ENCODE measurements around the gene PAPLN. TPM values are rescaled to one million over a fixed set of nuclear protein-coding genes. Genes with fewer than 3 reads are reported as not detected.

The PAPLN gene
- total and polyA plus RNA-seq, 11 donors, result 0.30 to 10.3 (median 1.4) TPM

- intact Hi-C loops (cut with DNase I), result loop anchor here in 3 of 10 donors (10.0 kb wide), 1 partner anchor 112 kb away; no protein-coding TSS in a partner anchor
- Histone ChIP-seq H3K9me3 (no peaks in the 10 kb centered on the region), H3K4me1 (peaks cover 0 to 8% (median 0%) of the 10 kb centered on the region in 12 donors), H3K27ac (no peak overlapping the region), H3K4me3 (no peak overlapping the region), H3K36me3 (peaks cover 0 to 90% (median 72%) of the 10 kb centered on the region in 9 donors), H3K27me3 (no peaks in the 10 kb centered on the region)
- TF ChIP-seq POLR2A (IDR thresholded peaks at IDR 0.05), result no peak
- no peak for TF ChIP-seq CTCF (IDR thresholded peaks at IDR 0.05)
- DNase-seq, result no peak
- no peak for ATAC-seq
- 92 to 97% (median 96%) methylated on average over 2 of the region's 2 CpGs for WGBS, 4 donors
These were observed 49.3 kb downstream of the PAPLN start for GRCh38 chr14:73286598-73286997.

- Histone ChIP-seq H3K9me3 (no peaks in the 10 kb centered on the region), H3K36me3 (peaks cover 0 to 90% (median 72%) of the 10 kb centered on the region in 9 donors), H3K27ac (no peak overlapping the region), H3K27me3 (no peaks in the 10 kb centered on the region), H3K4me3 (no peak overlapping the region), H3K4me1 (peaks cover 0 to 8% (median 0%) of the 10 kb centered on the region in 12 donors)
- DNase-seq (no peak), ATAC-seq (no peak)
- 87 to 91% (median 88%) methylated on average over 5 of the region's 5 CpGs for WGBS, 4 donors
- intact Hi-C loops (cut with DNase I), result loop anchor here in 3 of 10 donors (10.0 kb wide), 1 partner anchor 112 kb away; no protein-coding TSS in a partner anchor
- TF ChIP-seq POLR2A (IDR thresholded peaks at IDR 0.05), result no peak
- TF ChIP-seq CTCF (IDR thresholded peaks at IDR 0.05), result no peak
These were observed 49.8 kb downstream of the PAPLN start for GRCh38 chr14:73287071-73287470.

GRCh38 chr14:73289308-73289707 lies 52.0 kb downstream of the PAPLN start:
- intact Hi-C loops (cut with DNase I), result loop anchor here in 3 of 10 donors (10.0 kb wide), 1 partner anchor 115 kb away; no protein-coding TSS in a partner anchor
- no peak for TF ChIP-seq CTCF (IDR thresholded peaks at IDR 0.05)
- no peak for TF ChIP-seq POLR2A (IDR thresholded peaks at IDR 0.05)
- Histone ChIP-seq H3K4me1 (peaks cover 0 to 8% (median 0%) of the 10 kb centered on the region in 12 donors), H3K27me3 (no peaks in the 10 kb centered on the region), H3K9me3 (no peaks in the 10 kb centered on the region), H3K4me3 (no peak overlapping the region), H3K27ac (no peak overlapping the region), H3K36me3 (peaks cover 0 to 87% (median 67%) of the 10 kb centered on the region in 9 donors)
- DNase-seq, result no peak
- no peak for ATAC-seq
- WGBS, 4 donors, result 58 to 75% (median 67%) methylated on average over 3 of the region's 3 CpGs

- Histone ChIP-seq H3K36me3 (peaks cover 0 to 86% (median 63%) of the 10 kb centered on the region in 9 donors), H3K27me3 (no peaks in the 10 kb centered on the region), H3K4me3 (no peak overlapping the region), H3K9me3 (no peaks in the 10 kb centered on the region), H3K4me1 (peaks cover 0 to 8% (median 0%) of the 10 kb centered on the region in 12 donors), H3K27ac (no peak overlapping the region)
- ATAC-seq, result no peak
- no peak for TF ChIP-seq POLR2A (IDR thresholded peaks at IDR 0.05)
- no peak for TF ChIP-seq CTCF (IDR thresholded peaks at IDR 0.05)
- 68 to 78% (median 73%) methylated on average over 3 of the region's 3 CpGs for WGBS, 4 donors
- no peak for DNase-seq
- intact Hi-C loops (cut with DNase I), result loop anchor here in 4 of 10 donors (10.0 kb wide), 2 partner anchors 55 to 115 kb away; no protein-coding TSS in a partner anchor
These were observed 52.4 kb downstream of the PAPLN start for GRCh38 chr14:73289729-73290128.
